Activated naive CD4-positive, alpha-beta T cell treated with anti-CD3 and anti-CD28 coated beads for 36 hours (primary cell): ENCODE measurements around the gene OBSCN. TPM values are rescaled to one million over a fixed set of nuclear protein-coding genes. Genes with fewer than 3 reads are reported as not detected.

Experiments
- CTCF ChIA-PET: fragments of 350-600 bp; sonication (Branson Sonifier 250); formaldehyde crosslinking; loops from one replicate; lab custom pipeline; 2021; ENCODE audit warnings: antibody characterized with exemption; lab: Charles Lee
- DNase-seq: peaks from one replicate; pipeline ENCODE4 v3.0.0-alpha.2; 2020
- H3K27ac Mint-ChIP-seq: one replicate; pipeline ENCODE4 v1.8.0; 2021; ENCODE audit warnings: mild to moderate bottlenecking, mixed read lengths
- H3K27me3 Mint-ChIP-seq: one replicate; pipeline ENCODE4 v1.8.0; 2021; ENCODE audit warnings: low read depth, mixed read lengths
- H3K36me3 Mint-ChIP-seq: one replicate; pipeline ENCODE4 v1.8.0; 2021; ENCODE audit warnings: low read depth, mixed read lengths
- H3K4me1 Mint-ChIP-seq: one replicate; pipeline ENCODE4 v1.8.0; 2021; ENCODE audit warnings: low read depth, mixed read lengths
- H3K4me3 Mint-ChIP-seq: one replicate; pipeline ENCODE4 v1.8.0; 2021; ENCODE audit warnings: mild to moderate bottlenecking, moderate library complexity, mixed read lengths
- H3K9me3 Mint-ChIP-seq: one replicate; pipeline ENCODE4 v1.8.0; 2021; ENCODE audit warnings: mixed read lengths
- intact Hi-C: fragments of 100-400 bp; cut with micrococcal nuclease; formaldehyde crosslinking; loops from one replicate; pipeline ENCODE4 v1.15.1; 2023
- total RNA-seq, 2 experiments: library from RNA; stranded (reverse); gene quantifications; one replicate each; pipeline ENCODE4 v1.2.3, GENCODE V29; 2021

The OBSCN gene
- total RNA-seq, 2 experiments from 2014 or later: 11.5 to 13.5 TPM

DNA sequence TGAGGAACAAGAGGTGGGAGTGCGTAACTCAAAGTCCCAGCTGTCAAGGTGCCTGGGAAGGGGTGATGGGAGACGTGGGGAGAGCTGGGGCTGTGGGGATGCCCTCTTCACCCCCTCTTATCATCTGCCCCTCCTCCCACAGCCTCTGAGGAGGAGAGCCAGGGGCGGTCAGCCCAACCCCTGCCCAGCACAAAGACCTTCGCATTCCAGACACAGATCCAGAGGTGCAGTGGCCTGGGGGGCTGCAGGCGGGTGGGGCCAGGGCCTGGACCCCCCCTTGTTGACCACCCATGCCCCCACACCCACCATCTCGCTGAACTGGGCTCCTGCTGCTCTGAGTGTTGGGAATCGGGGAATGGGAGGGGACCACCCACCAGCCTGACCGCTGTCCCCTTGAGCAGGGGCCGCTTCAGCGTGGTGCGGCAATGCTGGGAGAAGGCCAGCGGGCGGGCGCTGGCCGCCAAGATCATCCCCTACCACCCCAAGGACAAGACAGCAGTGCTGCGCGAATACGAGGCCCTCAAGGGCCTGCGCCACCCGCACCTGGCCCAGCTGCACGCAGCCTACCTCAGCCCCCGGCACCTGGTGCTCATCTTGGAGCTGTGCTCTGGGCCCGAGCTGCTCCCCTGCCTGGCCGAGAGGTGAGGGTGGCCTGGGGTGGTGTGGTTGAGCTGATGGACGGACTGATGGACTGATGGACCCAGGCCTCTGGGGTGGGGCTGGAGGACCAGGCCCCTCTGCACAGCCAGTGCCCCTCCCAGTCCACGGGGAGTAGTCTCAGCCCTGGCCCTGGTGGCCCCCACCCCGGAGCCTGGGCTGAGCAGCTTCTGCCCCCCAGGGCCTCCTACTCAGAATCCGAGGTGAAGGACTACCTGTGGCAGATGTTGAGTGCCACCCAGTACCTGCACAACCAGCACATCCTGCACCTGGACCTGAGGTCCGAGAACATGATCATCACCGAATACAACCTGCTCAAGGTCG is 169.1 kb downstream of the OBSCN start:
- Mint-ChIP-seq H3K36me3 (no peaks in the 10 kb centered on the region), H3K4me3 (no peak overlapping the region), H3K27me3 (peaks cover 14% of the 10 kb centered on the region), H3K4me1 (peaks cover 11% of the 10 kb centered on the region), H3K9me3 (no peaks in the 10 kb centered on the region), H3K27ac (no peak overlapping the region)
- intact Hi-C loops: loop anchor here (5.0 kb wide), 1 partner anchor 285 kb away; no protein-coding TSS in a partner anchor
- CTCF ChIA-PET: no interaction called here
- DNase-seq: no peak

DNA sequence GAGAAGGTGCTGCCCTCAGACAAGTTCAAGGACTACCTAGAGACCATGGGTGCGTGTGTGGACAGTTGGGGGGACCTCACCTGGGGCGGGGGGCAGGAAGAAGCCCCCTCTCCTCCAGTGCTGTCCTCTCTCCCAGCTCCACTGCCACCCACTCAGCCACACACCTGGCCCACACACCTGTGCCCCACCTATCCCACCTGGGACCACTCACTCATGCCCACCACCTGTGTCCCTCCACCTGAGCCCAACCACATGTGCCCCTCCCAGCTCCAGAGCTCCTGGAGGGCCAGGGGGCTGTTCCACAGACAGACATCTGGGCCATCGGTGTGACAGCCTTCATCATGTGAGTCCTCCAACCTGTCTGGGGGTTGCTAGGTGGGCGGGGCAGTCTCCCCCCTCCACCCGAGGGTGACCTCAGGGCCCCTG is 169.8 kb downstream of the OBSCN start:
- Mint-ChIP-seq H3K4me3 (peak overlapping the region; percentile 52), H3K27me3 (peaks cover 14% of the 10 kb centered on the region), H3K4me1 (peaks cover 11% of the 10 kb centered on the region), H3K27ac (no peak overlapping the region), H3K9me3 (no peaks in the 10 kb centered on the region), H3K36me3 (no peaks in the 10 kb centered on the region)
- DNase-seq: no peak
- CTCF ChIA-PET: no interaction called here
- intact Hi-C loops: loop anchor here (1.0 to 5.0 kb wide), 5 partner anchors 80 to 285 kb away; a partner anchor contains a TSS

DNA sequence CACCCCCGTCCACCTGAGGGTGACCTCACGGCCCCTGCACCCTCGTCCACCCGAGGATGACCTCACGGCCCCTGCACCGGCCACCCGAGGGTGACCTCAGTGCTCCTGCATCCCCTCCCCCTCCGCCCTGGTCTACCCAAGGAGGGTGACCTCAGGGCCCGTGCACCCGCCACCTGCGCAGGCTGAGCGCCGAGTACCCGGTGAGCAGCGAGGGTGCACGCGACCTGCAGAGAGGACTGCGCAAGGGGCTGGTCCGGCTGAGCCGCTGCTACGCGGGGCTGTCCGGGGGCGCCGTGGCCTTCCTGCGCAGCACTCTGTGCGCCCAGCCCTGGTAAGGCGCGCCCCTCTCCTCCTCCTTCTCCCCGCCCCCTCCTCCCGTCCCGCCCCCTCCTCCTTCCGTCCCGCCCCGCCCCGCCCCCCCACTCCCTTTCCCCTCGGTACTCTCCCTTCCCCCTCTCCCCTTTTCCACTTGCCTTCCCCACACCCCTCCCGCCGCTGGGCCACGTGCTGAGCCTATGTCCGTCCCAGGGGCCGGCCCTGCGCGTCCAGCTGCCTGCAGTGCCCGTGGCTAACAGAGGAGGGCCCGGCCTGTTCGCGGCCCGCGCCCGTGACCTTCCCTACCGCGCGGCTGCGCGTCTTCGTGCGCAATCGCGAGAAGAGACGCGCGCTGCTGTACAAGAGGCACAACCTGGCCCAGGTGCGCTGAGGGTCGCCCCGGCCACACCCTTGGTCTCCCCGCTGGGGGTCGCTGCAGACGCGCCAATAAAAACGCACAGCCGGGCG is 170.4 kb downstream of the OBSCN start:
- DNase-seq: peak; percentile 80
- peaks cover 14% of the 10 kb centered on the region for H3K27me3 Mint-ChIP-seq
- intact Hi-C loops: loop anchor here (1.0 to 5.0 kb wide), 5 partner anchors 79 to 284 kb away; a partner anchor contains a TSS
- no peaks in the 10 kb centered on the region for H3K9me3 Mint-ChIP-seq
- peak overlapping the region; percentile 74 for H3K4me3 Mint-ChIP-seq
- CTCF ChIA-PET: no interaction called here
- H3K27ac Mint-ChIP-seq: no peak overlapping the region
- peaks cover 11% of the 10 kb centered on the region for H3K4me1 Mint-ChIP-seq
- no peaks in the 10 kb centered on the region for H3K36me3 Mint-ChIP-seq

DNA sequence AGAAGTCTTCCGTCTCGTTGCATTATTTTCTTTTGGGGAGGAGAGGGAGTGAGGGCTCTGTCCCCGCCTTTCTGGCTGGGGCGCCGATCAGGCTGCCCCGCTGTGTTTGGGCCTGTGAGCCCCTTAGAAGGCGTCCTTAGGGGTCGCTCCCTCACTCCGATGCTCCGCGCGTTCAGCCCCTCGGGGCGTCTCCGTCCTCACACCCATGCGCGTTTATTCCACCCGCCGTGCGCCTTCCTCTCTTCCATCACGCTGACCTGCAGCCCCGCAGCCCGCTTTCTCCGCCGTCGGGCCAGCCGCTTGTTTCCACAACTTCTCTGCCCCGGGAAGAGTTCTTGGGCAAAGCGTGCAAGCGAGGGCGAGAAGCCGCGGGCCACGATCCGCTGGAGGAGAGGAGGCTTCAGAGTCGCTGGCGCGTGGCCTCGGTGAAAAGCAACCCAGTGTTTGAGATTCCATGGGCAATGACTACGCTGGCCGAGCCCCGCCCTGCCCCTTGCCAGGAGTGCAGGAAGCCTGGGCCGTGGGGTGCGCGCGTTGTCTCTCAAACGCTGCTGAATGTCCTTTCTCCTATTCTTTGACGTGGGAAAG is 171.1 kb downstream of the OBSCN start:
- Mint-ChIP-seq H3K4me3 (peak overlapping the region; percentile 74), H3K27me3 (peaks cover 16% of the 10 kb centered on the region), H3K27ac (no peak overlapping the region), H3K9me3 (no peaks in the 10 kb centered on the region), H3K4me1 (peaks cover 11% of the 10 kb centered on the region), H3K36me3 (no peaks in the 10 kb centered on the region)
- CTCF ChIA-PET: no interaction called here
- DNase-seq: peak; percentile 13
- intact Hi-C loops: loop anchor here (1.0 to 5.0 kb wide), 5 partner anchors 78 to 283 kb away; a partner anchor contains a TSS

DNA sequence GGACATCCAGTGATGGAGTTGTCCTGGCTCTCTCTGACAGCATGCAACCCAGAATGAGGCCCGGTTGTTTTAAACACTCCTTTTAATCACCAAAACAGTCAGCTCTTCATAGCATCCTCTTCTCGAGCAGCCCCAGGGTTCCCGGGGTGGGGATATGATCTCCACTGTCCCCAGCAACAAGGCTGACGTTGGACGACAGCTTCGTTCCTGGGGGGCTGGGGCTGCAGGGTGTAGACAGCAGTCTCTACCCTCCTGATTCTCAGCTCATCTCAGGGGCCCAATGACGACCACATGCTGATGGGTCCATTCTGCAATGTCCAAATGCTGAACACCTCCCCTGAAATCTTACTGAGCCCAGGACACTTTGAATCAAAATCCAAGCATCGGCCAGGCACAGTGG is 171.8 kb downstream of the OBSCN start:
- Mint-ChIP-seq H3K27ac (no peak overlapping the region), H3K4me1 (peaks cover 11% of the 10 kb centered on the region), H3K9me3 (no peaks in the 10 kb centered on the region), H3K4me3 (no peak overlapping the region), H3K27me3 (peaks cover 16% of the 10 kb centered on the region), H3K36me3 (no peaks in the 10 kb centered on the region)
- intact Hi-C loops: loop anchor here (2.0 to 5.0 kb wide), 2 partner anchors 83 to 283 kb away; no protein-coding TSS in a partner anchor
- DNase-seq: no peak
- CTCF ChIA-PET: interaction anchor here (0.6 to 0.7 kb wide), 2 partner anchors 135 to 261 kb away, joined by 3 read pairs; no protein-coding TSS in a partner anchor

DNA sequence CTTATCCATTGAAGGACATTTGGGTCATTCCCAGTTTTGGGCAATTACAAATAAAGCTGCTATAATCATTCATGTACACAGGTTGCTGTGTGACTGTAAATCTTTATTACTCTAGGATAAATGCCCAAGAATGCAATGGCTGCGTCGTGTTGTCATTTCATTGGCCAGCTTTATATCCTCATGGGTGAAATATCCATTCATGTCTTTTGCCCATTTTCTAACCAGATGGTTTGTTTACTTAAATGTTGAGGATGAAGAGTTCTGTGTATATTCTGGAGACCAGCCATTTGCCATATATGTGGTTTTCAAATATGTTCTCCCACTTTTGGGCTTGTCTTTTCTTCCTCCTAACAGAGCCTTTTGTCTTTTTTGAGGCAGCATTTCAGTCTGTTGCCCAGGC is 173.5 kb downstream of the OBSCN start:
- CTCF ChIA-PET: no interaction called here
- H3K27me3 Mint-ChIP-seq: peaks cover 16% of the 10 kb centered on the region
- peaks cover 11% of the 10 kb centered on the region for H3K4me1 Mint-ChIP-seq
- H3K9me3 Mint-ChIP-seq: no peaks in the 10 kb centered on the region
- DNase-seq: no peak
- H3K27ac Mint-ChIP-seq: no peak overlapping the region
- no peaks in the 10 kb centered on the region for H3K36me3 Mint-ChIP-seq
- H3K4me3 Mint-ChIP-seq: no peak overlapping the region
- intact Hi-C loops: no loop called here

DNA sequence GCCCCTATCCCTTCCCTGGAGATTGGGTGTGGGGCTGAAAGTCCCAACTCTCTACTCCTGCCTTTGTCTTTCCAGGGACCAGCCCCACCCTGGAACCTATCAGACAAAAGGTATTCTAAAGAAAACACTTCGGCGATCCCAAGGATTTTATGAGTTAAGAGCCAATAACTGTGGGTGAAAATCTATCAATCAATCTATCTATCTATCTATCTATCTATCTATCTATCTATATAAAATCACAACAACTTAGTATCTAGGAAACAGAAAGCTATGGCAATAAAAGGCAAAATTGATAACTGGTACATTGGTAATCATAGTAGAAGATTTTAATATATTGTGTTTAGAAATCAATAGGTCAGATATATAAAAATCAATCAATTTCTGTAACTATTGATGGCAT is 175.9 kb downstream of the OBSCN start:
- Mint-ChIP-seq H3K36me3 (no peaks in the 10 kb centered on the region), H3K27me3 (peaks cover 15% of the 10 kb centered on the region), H3K27ac (no peak overlapping the region), H3K4me1 (peaks cover 5% of the 10 kb centered on the region), H3K4me3 (no peak overlapping the region), H3K9me3 (no peaks in the 10 kb centered on the region)
- no peak for DNase-seq
- intact Hi-C loops: no loop called here
- CTCF ChIA-PET: no interaction called here

DNA sequence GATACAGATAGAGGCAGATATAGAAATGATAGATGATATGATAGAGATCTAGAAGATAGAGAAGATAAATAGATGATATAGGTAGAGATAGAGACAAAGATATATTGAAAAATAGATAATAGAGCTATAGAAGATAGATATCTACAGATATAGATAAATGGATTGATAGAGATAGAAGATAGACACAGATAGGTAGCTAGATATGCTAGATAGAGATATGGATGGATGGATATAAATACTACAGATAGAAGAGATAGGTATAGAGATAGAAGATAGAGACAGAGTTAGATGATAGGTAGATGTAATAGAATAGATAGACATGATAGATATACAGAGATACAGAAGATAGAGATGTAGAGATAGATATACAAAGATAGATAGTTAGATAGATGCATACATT is 177.4 kb downstream of the OBSCN start:
- Mint-ChIP-seq H3K4me3 (no peak overlapping the region), H3K36me3 (no peaks in the 10 kb centered on the region), H3K27me3 (peaks cover 5% of the 10 kb centered on the region), H3K4me1 (no peaks in the 10 kb centered on the region), H3K9me3 (no peaks in the 10 kb centered on the region), H3K27ac (no peak overlapping the region)
- no peak for DNase-seq
- CTCF ChIA-PET: no interaction called here
- intact Hi-C loops: no loop called here

DNA sequence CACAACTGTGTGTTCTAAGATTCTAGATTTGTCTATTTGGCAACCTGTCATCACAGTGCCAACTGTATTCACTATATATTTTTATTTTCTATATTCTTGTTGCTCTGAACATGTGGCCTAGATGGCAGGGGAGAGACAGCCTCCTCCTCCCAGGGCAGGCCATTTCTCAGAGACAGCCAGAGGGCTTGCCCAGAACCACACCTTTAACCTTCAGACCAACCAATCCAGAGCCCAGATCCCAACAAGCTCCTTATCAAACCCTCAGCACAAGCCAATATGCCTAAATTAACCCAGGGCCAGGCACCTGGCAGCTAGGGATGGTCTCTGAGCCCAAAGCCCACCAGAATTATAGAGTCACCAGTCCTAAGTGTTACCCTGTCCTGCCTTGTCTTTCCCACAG is 179.5 kb downstream of the OBSCN start:
- no peak for DNase-seq
- Mint-ChIP-seq H3K9me3 (no peaks in the 10 kb centered on the region), H3K27ac (no peak overlapping the region), H3K36me3 (no peaks in the 10 kb centered on the region), H3K27me3 (peaks cover 2% of the 10 kb centered on the region), H3K4me3 (no peak overlapping the region), H3K4me1 (no peaks in the 10 kb centered on the region)
- intact Hi-C loops: no loop called here
- CTCF ChIA-PET: no interaction called here

DNA sequence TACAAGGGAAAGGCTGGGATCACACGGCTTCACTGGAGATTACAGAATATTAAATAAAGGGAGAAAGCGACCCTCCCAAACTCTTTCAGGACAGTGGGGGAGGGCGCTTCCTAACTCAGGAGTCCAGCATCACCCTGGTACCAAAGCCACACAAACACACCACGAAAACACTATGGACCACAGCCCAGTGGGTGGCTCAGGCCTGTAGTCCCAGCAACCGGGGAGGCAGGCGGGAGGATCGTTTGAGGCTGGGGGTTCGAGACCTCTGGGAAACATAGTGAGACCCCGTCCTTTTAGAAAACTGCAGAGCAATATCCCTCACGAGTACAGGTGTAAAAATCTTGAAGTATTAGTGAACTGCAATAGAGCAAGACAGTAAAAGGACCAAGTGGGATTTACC is 182.8 kb downstream of the OBSCN start:
- Mint-ChIP-seq H3K27me3 (no peaks in the 10 kb centered on the region), H3K4me3 (no peak overlapping the region), H3K4me1 (no peaks in the 10 kb centered on the region), H3K9me3 (no peaks in the 10 kb centered on the region), H3K27ac (no peak overlapping the region), H3K36me3 (peaks cover 4% of the 10 kb centered on the region)
- intact Hi-C loops: loop anchor here (5.0 kb wide), 1 partner anchor 258 kb away; no protein-coding TSS in a partner anchor
- no peak for DNase-seq
- CTCF ChIA-PET: no interaction called here

DNA sequence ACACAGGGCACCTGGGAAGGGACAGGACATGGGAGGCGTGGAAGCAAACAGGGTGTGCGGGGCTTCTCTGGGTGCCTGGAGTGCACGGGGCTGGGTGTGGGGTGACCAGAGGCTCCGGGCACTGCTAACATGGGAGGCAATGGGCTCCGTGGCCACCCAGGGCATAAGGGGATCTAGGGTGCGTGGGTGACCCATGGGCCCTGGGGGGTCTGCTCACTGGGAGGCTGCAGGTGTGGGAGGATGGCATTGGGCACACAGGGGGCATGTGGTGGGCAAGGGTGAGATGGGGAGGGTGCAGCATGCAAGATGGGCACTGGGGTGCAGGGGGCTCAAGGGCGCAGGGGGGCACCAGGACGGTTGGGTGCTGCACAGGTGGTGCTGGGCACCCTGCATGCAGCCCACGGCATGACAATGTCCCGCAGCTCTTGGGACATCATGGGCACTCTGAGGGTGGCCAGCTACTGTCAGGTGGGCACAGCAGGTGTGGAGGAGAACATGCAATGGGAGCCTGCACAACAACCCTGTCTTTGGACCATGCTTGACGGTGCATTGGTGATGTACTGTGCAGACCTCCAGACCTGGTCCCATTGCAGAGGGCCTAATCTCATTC is 183.7 kb downstream of the OBSCN start:
- Mint-ChIP-seq H3K27me3 (no peaks in the 10 kb centered on the region), H3K9me3 (no peaks in the 10 kb centered on the region), H3K36me3 (peaks cover 9% of the 10 kb centered on the region), H3K4me1 (no peaks in the 10 kb centered on the region), H3K27ac (no peak overlapping the region), H3K4me3 (no peak overlapping the region)
- CTCF ChIA-PET: interaction anchor here (0.7 kb wide), 1 partner anchor 922 kb away, joined by 3 read pairs; no protein-coding TSS in a partner anchor
- intact Hi-C loops: loop anchor here (5.0 kb wide), 1 partner anchor 259 kb away; no protein-coding TSS in a partner anchor
- DNase-seq: no peak
